Type B pancreatic cell (in vitro differentiated cells): ENCODE results near the gene MSRB2. TPM values are rescaled to one million over a fixed set of nuclear protein-coding genes. Genes with fewer than 3 reads are reported as not detected.
A peak's percentile ranks its signal among the peaks of the same experiment; 100 is the strongest.

Experiments used
- DNase-seq: peaks from one replicate; pipeline ENCODE4 v3.0.0; 2021; ENCODE audit warnings: mixed read lengths; ENCODE audit not compliant: unreplicated experiment; ENCODE audit errors: extremely low spot score
- H3K27ac Mint-ChIP-seq: 2 replicates; pipeline ENCODE4 v1.8.0; 2021; ENCODE audit warnings: mild to moderate bottlenecking, mixed read lengths
- H3K27me3 Mint-ChIP-seq: 2 replicates; pipeline ENCODE4 v1.8.0; 2021; ENCODE audit warnings: mixed read lengths
- H3K36me3 Mint-ChIP-seq: 2 replicates; pipeline ENCODE4 v1.8.0; 2021; ENCODE audit warnings: mixed read lengths
- H3K4me1 Mint-ChIP-seq: one replicate; pipeline ENCODE4 v1.8.0; 2021; ENCODE audit warnings: mixed read lengths; ENCODE audit not compliant: unreplicated experiment
- H3K4me3 Mint-ChIP-seq: 2 replicates; pipeline ENCODE4 v1.8.0; 2021; ENCODE audit warnings: mild to moderate bottlenecking, mixed read lengths
- H3K9me3 Mint-ChIP-seq: 2 replicates; pipeline ENCODE4 v1.8.0; 2021; ENCODE audit warnings: mixed read lengths
- CTCF ChIP-seq: fragments of 200-600 bp; sonication (generic); conservative IDR thresholded peaks from 2 replicates; pipeline ENCODE4 v1.5.0; 2021; ENCODE audit warnings: antibody characterized with exemption, mild to moderate bottlenecking
- total RNA-seq: library from RNA; stranded (reverse); gene quantifications from 2 replicates; pipeline ENCODE4 v1.2.1, GENCODE V29; 2021; ENCODE audit warnings: low replicate concordance

Gene MSRB2
- total RNA-seq, 1 donor from 2014 or later = 26.6 TPM

- Mint-ChIP-seq H3K27me3 (peaks cover 7% of the 10 kb centered on the region), H3K4me3 (no peak overlapping the region)
These were observed 14.1 kb upstream of the MSRB2 start for GRCh38 chr10:23081221-23081750.

GRCh38 chr10:23081891-23082290 lies 13.5 kb upstream of the MSRB2 start:
- DNase-seq = no peak
- peak; percentile 42 for TF ChIP-seq CTCF
- H3K27me3 Mint-ChIP-seq = peaks cover 7% of the 10 kb centered on the region
- no peaks in the 10 kb centered on the region for H3K36me3 Mint-ChIP-seq
- no peak overlapping the region for H3K27ac Mint-ChIP-seq
- H3K4me3 Mint-ChIP-seq = no peak overlapping the region
- H3K9me3 Mint-ChIP-seq = no peaks in the 10 kb centered on the region
- peaks cover 11% of the 10 kb centered on the region for H3K4me1 Mint-ChIP-seq

More at GRCh38 chr10:23081221-23081750, 14.1 kb upstream of the MSRB2 start:
- peaks cover 11% of the 10 kb centered on the region for H3K4me1 Mint-ChIP-seq
- H3K36me3 Mint-ChIP-seq = no peaks in the 10 kb centered on the region
- no peak for TF ChIP-seq CTCF
- H3K9me3 Mint-ChIP-seq = no peaks in the 10 kb centered on the region
- DNase-seq = no peak
- no peak overlapping the region for H3K27ac Mint-ChIP-seq

- Mint-ChIP-seq H3K27ac (no peak overlapping the region), H3K4me3 (no peak overlapping the region), H3K36me3 (no peaks in the 10 kb centered on the region), H3K27me3 (no peaks in the 10 kb centered on the region), H3K9me3 (peaks cover 5% of the 10 kb centered on the region), H3K4me1 (no peaks in the 10 kb centered on the region)
- DNase-seq = no peak
- TF ChIP-seq CTCF = no peak
These were observed 6.8 kb upstream of the MSRB2 start for GRCh38 chr10:23088609-23089008.

- no peak for DNase-seq
- Mint-ChIP-seq H3K4me1 (peaks cover 23% of the 10 kb centered on the region), H3K9me3 (peaks cover 5% of the 10 kb centered on the region), H3K27me3 (no peaks in the 10 kb centered on the region), H3K4me3 (peak overlapping the region; percentile 86), H3K36me3 (peaks cover 10% of the 10 kb centered on the region), H3K27ac (peak overlapping the region; percentile 52)
- no peak for TF ChIP-seq CTCF
These were observed 484 bp upstream of the MSRB2 start for GRCh38 chr10:23094786-23095403.

- no peak for TF ChIP-seq CTCF
- H3K4me3 Mint-ChIP-seq = peak overlapping the region; percentile 99
- peaks cover 30% of the 10 kb centered on the region for H3K4me1 Mint-ChIP-seq
- H3K36me3 Mint-ChIP-seq = peaks cover 23% of the 10 kb centered on the region
- H3K9me3 Mint-ChIP-seq = peaks cover 18% of the 10 kb centered on the region
- H3K27me3 Mint-ChIP-seq = no peaks in the 10 kb centered on the region
- H3K27ac Mint-ChIP-seq = peak overlapping the region; percentile 88
- no peak for DNase-seq
These were observed 805 bp downstream of the MSRB2 start for GRCh38 chr10:23095966-23096801.
